Stimulated activated CD4-positive, alpha-beta T cell treated with anti-CD3 and anti-CD28 coated beads, Interleukin-4, amount 100 ng/mL, for 1 hour (primary cell): ENCODE data around the gene MGLL.

Experiments used
- DNase-seq: peaks from one replicate; pipeline ENCODE4 v3.0.0-alpha.2; 2020

The MGLL gene

GRCh38 chr3:127700406-127700805 is 121.9 kb downstream of the MGLL start:
- no peak for DNase-seq

GRCh38 chr3:127699416-127700300 is 122.7 kb downstream of the MGLL start:
- DNase-seq = no peak

GRCh38 chr3:127698691-127699415 is 123.5 kb downstream of the MGLL start:
- DNase-seq = no peak

DNA sequence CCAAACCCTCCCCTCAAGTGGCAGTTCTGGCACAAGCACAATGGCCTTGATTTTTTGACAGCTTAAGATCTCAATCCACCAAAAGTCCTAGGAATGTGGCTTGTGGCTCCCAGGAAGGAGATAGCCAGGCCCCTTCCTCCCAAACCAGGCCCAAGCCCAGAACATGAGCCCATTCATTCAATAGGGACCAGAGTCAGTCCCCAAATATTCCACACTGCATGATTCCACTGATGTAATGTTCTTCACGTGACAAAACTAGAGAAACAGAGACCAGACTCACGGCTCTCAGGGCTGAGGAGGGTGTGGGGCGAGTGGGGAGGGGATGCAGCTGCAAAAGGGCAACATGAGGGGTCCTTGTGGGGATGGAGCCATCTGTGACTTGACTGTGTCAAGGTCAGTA is 124.0 kb downstream of the MGLL start:
- DNase-seq = no peak

DNA sequence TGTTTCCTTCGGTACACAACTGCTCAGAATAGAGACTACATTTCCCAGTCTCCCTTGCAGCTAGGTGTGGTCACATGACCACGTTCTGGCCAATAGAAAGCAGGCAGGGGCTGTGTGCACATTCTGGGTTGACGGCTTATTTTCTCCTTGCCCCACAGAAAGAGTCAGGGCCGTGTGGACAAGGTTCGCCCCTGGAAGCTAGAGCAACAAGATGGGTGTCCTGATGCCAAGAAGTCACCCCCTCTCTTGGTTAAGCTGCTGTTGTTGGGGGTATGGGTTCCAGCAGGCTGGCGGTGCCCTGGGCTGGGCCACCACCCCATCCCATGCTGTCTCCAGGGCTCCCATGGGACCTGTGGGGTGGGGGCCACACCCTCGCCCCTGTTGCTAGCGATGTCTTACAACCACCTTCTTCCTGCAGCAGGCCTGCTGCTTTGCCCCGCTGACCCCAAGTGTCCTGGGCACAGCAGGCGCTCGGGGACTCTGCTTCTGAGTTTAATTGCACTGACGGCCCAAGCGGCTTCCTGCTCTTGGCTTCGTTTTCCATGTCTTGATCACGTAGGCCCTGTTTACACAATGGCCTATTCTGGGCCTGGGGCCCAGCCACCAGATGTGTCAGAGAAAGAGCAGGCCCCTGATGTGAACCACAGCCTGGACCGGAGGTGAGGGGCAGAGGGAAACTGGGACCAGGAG is 124.6 kb downstream of the MGLL start:
- DNase-seq = peak; percentile 41

DNA sequence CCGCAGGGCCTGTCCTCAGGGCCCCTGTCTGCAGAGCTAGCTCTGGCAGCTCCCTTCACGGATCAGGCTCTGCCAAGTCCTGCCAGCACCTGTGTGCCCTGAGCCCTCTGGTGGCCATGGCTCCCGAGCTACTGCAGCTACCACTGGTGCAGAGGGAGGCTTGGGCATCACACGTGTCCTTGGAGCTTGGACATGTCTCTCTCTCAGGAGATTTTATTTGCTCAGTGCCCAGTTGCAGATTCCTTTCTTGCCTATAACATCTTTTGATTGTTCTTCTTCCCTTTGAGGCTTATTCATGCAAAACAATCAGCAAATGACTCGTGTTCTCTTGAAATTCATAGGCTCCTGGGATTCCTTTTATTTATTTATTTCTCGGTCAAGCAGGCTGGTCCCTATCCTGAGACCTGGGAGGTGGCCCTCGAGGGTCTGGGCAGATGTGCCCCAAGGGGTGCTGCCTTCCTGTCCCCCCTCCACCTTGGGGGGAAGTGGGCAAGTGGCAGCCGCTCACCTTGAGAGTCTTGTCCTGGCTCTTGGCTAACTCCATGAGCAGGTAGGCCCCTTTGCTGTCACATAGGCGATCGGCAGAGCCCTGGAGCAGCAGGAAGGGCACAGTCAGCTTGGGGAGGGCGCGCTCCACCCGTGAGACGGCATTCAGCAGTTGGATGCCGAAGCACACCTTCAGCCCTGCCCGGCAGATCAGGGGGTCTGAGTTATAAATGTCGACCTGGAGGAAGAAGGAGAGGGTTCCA is 127.7 kb downstream of the MGLL start:
- peak; percentile 31 for DNase-seq

GRCh38 chr3:127693336-127693843 is 128.9 kb downstream of the MGLL start:
- no peak for DNase-seq

DNA sequence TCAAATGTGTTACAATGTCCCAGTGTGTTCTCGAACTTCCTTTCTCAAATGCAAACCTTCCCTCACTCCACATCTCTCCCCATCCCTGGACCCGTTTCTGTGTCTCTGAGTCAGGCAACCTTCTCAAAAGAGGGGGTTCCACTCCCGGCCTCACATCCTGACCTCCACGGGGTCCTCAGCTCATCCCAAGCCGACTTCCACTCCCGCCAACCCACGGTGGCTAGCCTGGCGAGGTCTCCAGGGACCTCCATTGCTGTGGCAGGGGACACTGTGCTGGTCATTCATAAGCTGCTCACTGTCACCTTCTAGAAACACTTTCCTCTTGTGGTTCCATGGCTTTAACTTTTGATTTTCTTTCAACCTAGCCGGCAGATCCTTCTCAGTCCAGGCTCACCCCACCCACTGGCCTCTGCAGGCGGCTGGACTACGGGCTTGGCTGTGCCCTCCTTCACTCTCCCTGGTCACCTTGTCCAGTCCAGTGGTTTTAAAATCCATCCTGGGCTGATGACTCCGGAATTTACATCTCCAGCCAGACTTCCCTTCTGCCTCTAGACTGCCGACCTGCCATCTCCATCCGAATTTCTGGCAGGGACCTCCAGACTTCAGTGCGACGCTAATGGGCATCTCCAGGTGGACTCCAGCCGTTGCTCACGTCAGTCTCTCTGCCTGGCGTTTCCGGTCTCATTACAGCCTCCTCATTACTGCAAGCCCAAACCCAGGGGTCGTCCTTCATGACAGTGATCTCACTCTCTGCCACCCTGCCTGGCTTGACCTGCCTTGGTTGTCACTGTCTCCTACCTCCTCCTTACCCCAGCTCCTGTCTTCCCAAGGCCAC is 129.6 kb downstream of the MGLL start:
- no peak for DNase-seq

GRCh38 chr3:127691974-127692373 is 130.3 kb downstream of the MGLL start:
- no peak for DNase-seq

GRCh38 chr3:127691489-127691888 is 130.8 kb downstream of the MGLL start:
- DNase-seq = no peak

DNA sequence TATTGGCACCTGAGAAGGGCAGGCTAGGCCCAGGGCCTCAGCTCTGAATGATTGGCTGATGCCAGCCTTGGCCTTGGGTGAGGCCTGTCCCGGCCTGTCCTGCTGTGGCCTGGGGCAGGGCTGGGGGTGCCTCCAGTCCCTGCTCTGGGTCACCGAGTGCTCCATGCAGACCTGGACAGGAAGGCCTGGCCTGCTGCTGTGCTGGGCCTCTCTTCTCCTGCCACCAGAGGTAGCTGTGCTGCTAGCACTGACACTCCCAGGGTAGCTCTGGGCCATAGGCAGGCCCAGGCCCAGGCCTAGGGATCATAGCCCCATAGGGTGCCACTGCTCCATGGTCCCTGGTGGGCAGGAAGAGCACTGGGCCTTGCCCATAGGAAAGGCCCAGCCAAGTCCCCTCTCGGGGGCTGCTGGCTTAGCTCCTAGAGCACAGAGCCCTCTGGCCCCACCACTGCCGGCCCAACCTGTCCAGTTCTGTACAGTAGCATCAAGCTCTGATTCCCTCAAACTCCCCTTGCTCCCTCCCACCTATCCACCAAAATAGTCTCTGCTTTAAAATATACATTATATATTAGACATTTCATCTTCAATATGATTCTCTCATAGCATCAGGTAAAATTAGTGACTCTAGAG is 131.4 kb downstream of the MGLL start:
- no peak for DNase-seq

GRCh38 chr3:127690106-127690505 is 132.2 kb downstream of the MGLL start:
- no peak for DNase-seq

GRCh38 chr3:127689266-127689860 is 133.0 kb downstream of the MGLL start:
- no peak for DNase-seq

GRCh38 chr3:127688416-127689265 is 133.7 kb downstream of the MGLL start:
- no peak for DNase-seq

- DNase-seq = no peak
Measured at GRCh38 chr3:127688022-127688415, 134.3 kb downstream of the MGLL start.

DNA sequence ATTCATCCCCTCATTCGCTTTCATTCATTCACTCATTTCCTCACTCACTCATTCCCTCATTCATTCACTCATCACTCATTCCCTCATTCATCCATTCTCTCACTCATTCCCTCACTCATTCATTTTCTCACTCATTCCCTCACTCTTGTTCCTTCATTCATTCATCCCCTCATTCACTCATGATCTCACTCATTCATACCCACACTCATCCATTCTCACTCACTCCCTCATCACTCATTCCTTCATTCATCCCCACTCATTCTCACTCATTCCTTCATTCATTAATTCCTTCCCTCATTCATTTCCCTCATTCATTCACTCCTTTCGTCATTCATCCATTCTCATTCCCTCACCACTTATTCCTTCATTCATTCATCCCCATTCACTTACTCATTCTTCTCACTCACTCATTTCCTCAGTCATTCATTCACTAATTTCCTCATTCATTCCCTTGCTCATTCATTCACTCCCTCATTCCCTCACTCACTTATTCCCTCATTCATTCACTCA is 135.0 kb downstream of the MGLL start:
- DNase-seq = no peak

DNA sequence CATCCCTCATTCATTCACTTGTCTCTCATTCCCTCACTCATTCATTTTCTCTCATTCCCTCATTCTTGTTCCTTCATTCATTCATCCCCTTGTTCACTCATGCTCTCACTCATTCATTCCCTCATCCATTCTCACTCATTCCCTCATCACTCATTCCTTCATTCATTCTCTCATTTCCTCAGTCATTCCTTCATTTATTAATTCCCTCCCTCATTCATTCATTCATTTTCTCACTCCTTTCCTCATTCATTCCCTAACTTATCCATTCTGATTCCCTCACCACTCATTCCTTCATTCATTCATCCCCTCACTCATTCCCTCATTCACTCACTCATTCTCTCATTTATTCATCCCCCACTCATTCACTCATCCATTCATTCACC is 135.8 kb downstream of the MGLL start:
- DNase-seq = no peak

- no peak for DNase-seq
Measured at GRCh38 chr3:127685708-127686511, 136.4 kb downstream of the MGLL start.
